Measurements from ENCODE around the gene ADD2. TPM values are rescaled to one million over a fixed set of nuclear protein-coding genes. Genes with fewer than 3 reads are reported as not detected.

ADD2 gene
- total RNA-seq, 1 experiment from 2014 or later = 124 TPM

GRCh38 chr2:70656421-70657010 is 111.5 kb downstream of the ADD2 start:
- DNase-seq = peak; percentile 24
- H3K4me3 Mint-ChIP-seq = no peak overlapping the region
- Histone ChIP-seq H3T11ph (ENCODE audit: low read length) (no peak overlapping the region), H4K8ac (replicated peaks; ENCODE audit: insufficient read length, low read depth, low read length) (no peak overlapping the region), H4K5ac (ENCODE audit: insufficient read length, low read depth, low read length) (no peak overlapping the region), H4K20me1 (ENCODE audit: control insufficient read depth, insufficient read depth, insufficient read length) (peaks cover 2% of the 10 kb centered on the region), H3K4me1 (ENCODE audit: insufficient read depth, low read length) (0 out of 2 replicates have a peak, but pooled peaks cover 3% of the 10 kb centered on the region), H2BK5ac (ENCODE audit: insufficient read length, low read length) (no peak overlapping the region), H2AFZ (ENCODE audit: low read length) (no peak overlapping the region), H2AK5ac (ENCODE audit: insufficient read length, low read length) (no peak overlapping the region), H3K4me2 (ENCODE audit: insufficient read depth, insufficient read length, low read length) (no peak overlapping the region), H3K14ac (ENCODE audit: insufficient read depth, low read length) (no peak overlapping the region), H2BK120ac (ENCODE audit: low read depth, low read length, poor library complexity, severe bottlenecking) (no peak overlapping the region), H3K9ac (ENCODE audit: extremely low read depth, insufficient read length, low read length) (no peak overlapping the region), H2BK15ac (ENCODE audit: low read depth, low read length) (no peak overlapping the region), H3K18ac (ENCODE audit: insufficient read length, low read depth, low read length) (no peak overlapping the region), H3K9me3 (ENCODE audit: control insufficient read depth, low read depth, low read length) (no peaks in the 10 kb centered on the region), H3K79me1 (ENCODE audit: insufficient read depth, low read depth, low read length, poor library complexity, severe bottlenecking) (no peaks in the 10 kb centered on the region), H3K27ac (ENCODE audit: insufficient read length, low read depth, low read length) (no peak overlapping the region), H3K4ac (ENCODE audit: low read depth, low read length) (no peak overlapping the region), H3K79me2 (ENCODE audit: insufficient read depth, low read length) (no peaks in the 10 kb centered on the region), H3K23ac (ENCODE audit: insufficient read length, low read depth, low read length) (no peak overlapping the region), H3K56ac (ENCODE audit: insufficient read length, low read depth, low read length) (no peak overlapping the region), H4K91ac (ENCODE audit: insufficient read length, low read depth, low read length) (no peak overlapping the region), H3K27me3 (ENCODE audit: insufficient read depth, low read length) (no peaks in the 10 kb centered on the region; the same call in 1 of the 2 replicates), H2BK20ac (ENCODE audit: low read depth, low read length, poor library complexity, severe bottlenecking) (no peak overlapping the region), H2BK12ac (ENCODE audit: insufficient read length, low read depth, low read length) (no peak overlapping the region), H3K23me2 (ENCODE audit: insufficient read length, low read depth, low read length, poor library complexity, severe bottlenecking) (no peaks in the 10 kb centered on the region)
- TF ChIP-seq, protein P1, sequence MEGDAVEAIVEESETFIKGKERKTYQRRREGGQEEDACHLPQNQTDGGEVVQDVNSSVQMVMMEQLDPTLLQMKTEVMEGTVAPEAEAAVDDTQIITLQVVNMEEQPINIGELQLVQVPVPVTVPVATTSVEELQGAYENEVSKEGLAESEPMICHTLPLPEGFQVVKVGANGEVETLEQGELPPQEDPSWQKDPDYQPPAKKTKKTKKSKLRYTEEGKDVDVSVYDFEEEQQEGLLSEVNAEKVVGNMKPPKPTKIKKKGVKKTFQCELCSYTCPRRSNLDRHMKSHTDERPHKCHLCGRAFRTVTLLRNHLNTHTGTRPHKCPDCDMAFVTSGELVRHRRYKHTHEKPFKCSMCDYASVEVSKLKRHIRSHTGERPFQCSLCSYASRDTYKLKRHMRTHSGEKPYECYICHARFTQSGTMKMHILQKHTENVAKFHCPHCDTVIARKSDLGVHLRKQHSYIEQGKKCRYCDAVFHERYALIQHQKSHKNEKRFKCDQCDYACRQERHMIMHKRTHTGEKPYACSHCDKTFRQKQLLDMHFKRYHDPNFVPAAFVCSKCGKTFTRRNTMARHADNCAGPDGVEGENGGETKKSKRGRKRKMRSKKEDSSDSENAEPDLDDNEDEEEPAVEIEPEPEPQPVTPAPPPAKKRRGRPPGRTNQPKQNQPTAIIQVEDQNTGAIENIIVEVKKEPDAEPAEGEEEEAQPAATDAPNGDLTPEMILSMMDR (conservative IDR thresholded peaks at IDR 0.05) = no peak
- peaks cover 51% of the 10 kb centered on the region for H3K27me3 Mint-ChIP-seq (ENCODE audit: low read depth)
- WGBS (ENCODE audit: extremely low coverage, insufficient read length, low lambda C conversion rate) = no CpG with 5 or more reads among the region's 11 CpGs
- H3K36me3 Mint-ChIP-seq (ENCODE audit: insufficient read depth in 1 of 3, low read depth in 3 of 3) = peaks cover 0 to 8% (median 0%) of the 10 kb centered on the region in 3 experiments; a peak in 2 of 7 replicates
- H3K9me3 Mint-ChIP-seq = no peaks in the 10 kb centered on the region
- no peak overlapping the region; a peak in 1 of 7 replicates for H3K27ac Mint-ChIP-seq
- H3K4me1 Mint-ChIP-seq = peaks cover 16 to 22% of the 10 kb centered on the region in 2 experiments

Data from H9 (cell line).